Body of pancreas (tissue), 4 donors: ENCODE data around the gene KRT82.

Experiments
- POLR2A ChIP-seq, 3 donors: fragments of 450-650 bp; IDR thresholded peaks; one replicate each; pipeline ENCODE4 v1.6.1; 2016; ENCODE audit warnings: antibody characterized with exemption in 3 of 3, mild to moderate bottlenecking in 2 of 3
- TF ChIP-seq, protein P1 (sequence below), 7 experiments: fragments of 450-650 bp in 4 of 7; fragments of 200-600 bp in 3 of 7; sonication (generic) in 3 of 7; IDR thresholded peaks; one replicate each; pipeline ENCODE4 v1.5.1; 2016 to 2019; ENCODE audit warnings: antibody characterized with exemption in 7 of 7

DNA sequence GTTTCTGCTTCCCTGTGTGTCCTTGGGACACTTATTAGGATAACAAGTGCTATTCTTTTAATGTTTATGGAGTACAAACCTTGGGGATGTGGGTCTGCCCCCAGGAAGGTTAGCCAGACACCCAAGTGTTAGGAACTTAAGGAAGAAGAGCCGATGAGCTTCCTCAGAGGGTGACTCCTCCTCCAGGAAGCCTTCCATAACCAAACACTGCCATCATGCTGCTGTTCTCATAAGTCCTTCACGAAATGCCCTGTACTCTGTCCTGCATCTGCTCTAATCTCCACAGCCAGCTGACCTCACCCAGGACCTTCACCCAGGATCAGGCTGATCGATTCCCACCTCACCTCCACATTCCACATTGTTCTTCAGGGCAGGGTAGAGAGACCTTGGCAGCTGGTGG is 37.6 kb downstream of the KRT82 start:
- TF ChIP-seq POLR2A (IDR thresholded peaks at IDR 0.05): no peak
- TF ChIP-seq, protein P1, sequence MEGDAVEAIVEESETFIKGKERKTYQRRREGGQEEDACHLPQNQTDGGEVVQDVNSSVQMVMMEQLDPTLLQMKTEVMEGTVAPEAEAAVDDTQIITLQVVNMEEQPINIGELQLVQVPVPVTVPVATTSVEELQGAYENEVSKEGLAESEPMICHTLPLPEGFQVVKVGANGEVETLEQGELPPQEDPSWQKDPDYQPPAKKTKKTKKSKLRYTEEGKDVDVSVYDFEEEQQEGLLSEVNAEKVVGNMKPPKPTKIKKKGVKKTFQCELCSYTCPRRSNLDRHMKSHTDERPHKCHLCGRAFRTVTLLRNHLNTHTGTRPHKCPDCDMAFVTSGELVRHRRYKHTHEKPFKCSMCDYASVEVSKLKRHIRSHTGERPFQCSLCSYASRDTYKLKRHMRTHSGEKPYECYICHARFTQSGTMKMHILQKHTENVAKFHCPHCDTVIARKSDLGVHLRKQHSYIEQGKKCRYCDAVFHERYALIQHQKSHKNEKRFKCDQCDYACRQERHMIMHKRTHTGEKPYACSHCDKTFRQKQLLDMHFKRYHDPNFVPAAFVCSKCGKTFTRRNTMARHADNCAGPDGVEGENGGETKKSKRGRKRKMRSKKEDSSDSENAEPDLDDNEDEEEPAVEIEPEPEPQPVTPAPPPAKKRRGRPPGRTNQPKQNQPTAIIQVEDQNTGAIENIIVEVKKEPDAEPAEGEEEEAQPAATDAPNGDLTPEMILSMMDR (IDR thresholded peaks at IDR 0.05): no peak
